Measurements from ENCODE around the gene SH3RF3.

- TF ChIP-seq POLR2AphosphoS5 (IDR thresholded peaks at IDR 0.05; ENCODE audit: low read depth, low read length) = no peak
- TF ChIP-seq CTCF (IDR thresholded peaks at IDR 0.05 in 2 of 3, conservative IDR thresholded peaks at IDR 0.05 in 1 of 3; ENCODE audit: borderline replicate concordance in 1 of 3, insufficient read depth in 1 of 3, low read depth in 2 of 3, low read length in 2 of 3) = no peak
- TF ChIP-seq SIN3A (IDR thresholded peaks at IDR 0.05; ENCODE audit: low read depth) = no peak
- no peak for TF ChIP-seq CEBPB (IDR thresholded peaks at IDR 0.05; ENCODE audit: low read depth)
- no peak for TF ChIP-seq EZH2phosphoT487 (IDR thresholded peaks at IDR 0.05; ENCODE audit: borderline replicate concordance)
- no peak for TF ChIP-seq FOSL1 (IDR thresholded peaks at IDR 0.05; ENCODE audit: low read depth)
- no peak for TF ChIP-seq EGR1 (IDR thresholded peaks at IDR 0.05; ENCODE audit: low read depth)
- TF ChIP-seq, protein P1, sequence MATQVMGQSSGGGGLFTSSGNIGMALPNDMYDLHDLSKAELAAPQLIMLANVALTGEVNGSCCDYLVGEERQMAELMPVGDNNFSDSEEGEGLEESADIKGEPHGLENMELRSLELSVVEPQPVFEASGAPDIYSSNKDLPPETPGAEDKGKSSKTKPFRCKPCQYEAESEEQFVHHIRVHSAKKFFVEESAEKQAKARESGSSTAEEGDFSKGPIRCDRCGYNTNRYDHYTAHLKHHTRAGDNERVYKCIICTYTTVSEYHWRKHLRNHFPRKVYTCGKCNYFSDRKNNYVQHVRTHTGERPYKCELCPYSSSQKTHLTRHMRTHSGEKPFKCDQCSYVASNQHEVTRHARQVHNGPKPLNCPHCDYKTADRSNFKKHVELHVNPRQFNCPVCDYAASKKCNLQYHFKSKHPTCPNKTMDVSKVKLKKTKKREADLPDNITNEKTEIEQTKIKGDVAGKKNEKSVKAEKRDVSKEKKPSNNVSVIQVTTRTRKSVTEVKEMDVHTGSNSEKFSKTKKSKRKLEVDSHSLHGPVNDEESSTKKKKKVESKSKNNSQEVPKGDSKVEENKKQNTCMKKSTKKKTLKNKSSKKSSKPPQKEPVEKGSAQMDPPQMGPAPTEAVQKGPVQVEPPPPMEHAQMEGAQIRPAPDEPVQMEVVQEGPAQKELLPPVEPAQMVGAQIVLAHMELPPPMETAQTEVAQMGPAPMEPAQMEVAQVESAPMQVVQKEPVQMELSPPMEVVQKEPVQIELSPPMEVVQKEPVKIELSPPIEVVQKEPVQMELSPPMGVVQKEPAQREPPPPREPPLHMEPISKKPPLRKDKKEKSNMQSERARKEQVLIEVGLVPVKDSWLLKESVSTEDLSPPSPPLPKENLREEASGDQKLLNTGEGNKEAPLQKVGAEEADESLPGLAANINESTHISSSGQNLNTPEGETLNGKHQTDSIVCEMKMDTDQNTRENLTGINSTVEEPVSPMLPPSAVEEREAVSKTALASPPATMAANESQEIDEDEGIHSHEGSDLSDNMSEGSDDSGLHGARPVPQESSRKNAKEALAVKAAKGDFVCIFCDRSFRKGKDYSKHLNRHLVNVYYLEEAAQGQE (IDR thresholded peaks at IDR 0.05; ENCODE audit: low read depth) = no peak
Observed at GRCh38 chr2:109153807-109154206, 24.8 kb downstream of the SH3RF3 start.

Measured in HCT116 (cell line).